HepG2 (cell line): ENCODE results near the gene SRRM2. TPM values are rescaled to one million over a fixed set of nuclear protein-coding genes. Genes with fewer than 3 reads are reported as not detected.
A peak's percentile ranks its signal among the peaks of the same experiment; 100 is the strongest.

ENCODE experiments used
- BORCS8-MEF2B ChIP-seq: sonication (generic); formaldehyde crosslinking; IDR thresholded peaks from 2 replicates; pipeline ENCODE4 v1.8.0; 2022; ENCODE audit warnings: mild to moderate bottlenecking, missing genetic modification reagents
- HHEX ChIP-seq: IDR thresholded peaks from 2 replicates; pipeline ENCODE4 v1.6.1; 2016; ENCODE audit warnings: control low read depth
- IKZF4 ChIP-seq: sonication (generic); formaldehyde crosslinking; IDR thresholded peaks from 2 replicates; pipeline ENCODE4 v1.5.1; 2020; ENCODE audit warnings: borderline replicate concordance, mild to moderate bottlenecking, low read depth, missing genetic modification reagents; ENCODE audit errors: not compliant biosample characterization
- MAFK ChIP-seq, 2 experiments: IDR thresholded peaks in 1 of 2; conservative IDR thresholded peaks in 1 of 2; 2 replicates each; pipeline ENCODE4 v1.6.1; 2011; ENCODE audit warnings: improper control_type of control experiment in 2 of 2, low read length in 2 of 2
- MIXL1 ChIP-seq: IDR thresholded peaks from 2 replicates; pipeline ENCODE4 v1.6.1; 2016
- NCOA2 ChIP-seq: sonication (generic); formaldehyde crosslinking; IDR thresholded peaks from 2 replicates; pipeline ENCODE4 v1.8.0; 2022; ENCODE audit warnings: inconsistent platforms
- NR2C2 ChIP-seq: sonication (generic); formaldehyde crosslinking; IDR thresholded peaks from 2 replicates; pipeline ENCODE4 v1.4.0; 2020; ENCODE audit warnings: missing genetic modification reagents, mild to moderate bottlenecking, moderate library complexity, borderline replicate concordance
- PITX1 ChIP-seq: sonication (generic); formaldehyde crosslinking; IDR thresholded peaks from 2 replicates; pipeline ENCODE4 v1.5.1; 2020; ENCODE audit warnings: mild to moderate bottlenecking, missing genetic modification reagents
- POLR2G ChIP-seq: fragments of 200-400 bp; formaldehyde crosslinking; IDR thresholded peaks from 2 replicates; pipeline ENCODE4 v1.6.1; 2018; ENCODE audit warnings: mild to moderate bottlenecking, low read depth, low read length, moderate library complexity
- SCMH1 ChIP-seq: sonication (generic); formaldehyde crosslinking; IDR thresholded peaks from 2 replicates; pipeline ENCODE4 v1.9.0; 2021; ENCODE audit warnings: missing genetic modification reagents, mild to moderate bottlenecking, borderline replicate concordance
- TBL1XR1 ChIP-seq: fragments of 150-350 bp; IDR thresholded peaks from 2 replicates; pipeline ENCODE4 v1.6.1; 2014; ENCODE audit warnings: borderline replicate concordance, low read length; ENCODE audit not compliant: partially characterized antibody
- THYN1 ChIP-seq: sonication (generic); formaldehyde crosslinking; IDR thresholded peaks from 2 replicates; pipeline ENCODE4 v1.8.1; 2023; ENCODE audit warnings: low read depth, mild to moderate bottlenecking, moderate library complexity, missing genetic modification reagents, borderline replicate concordance
- ZNF235 ChIP-seq: sonication (generic); formaldehyde crosslinking; IDR thresholded peaks from 2 replicates; pipeline ENCODE4 v1.8.1; 2023; ENCODE audit warnings: mild to moderate bottlenecking, missing genetic modification reagents, borderline replicate concordance
- ZNF431 ChIP-seq: sonication (generic); formaldehyde crosslinking; IDR thresholded peaks from 2 replicates; pipeline ENCODE4 v1.9.0; 2022; ENCODE audit warnings: missing genetic modification reagents, low read depth, mild to moderate bottlenecking, borderline replicate concordance
- ZNF432 ChIP-seq: sonication (generic); formaldehyde crosslinking; IDR thresholded peaks from 2 replicates; pipeline ENCODE4 v1.5.0; 2020; ENCODE audit warnings: missing genetic modification reagents, mild to moderate bottlenecking, borderline replicate concordance
- polyA plus RNA-seq, 8 experiments: library from polyadenylated mRNA; depleted of rRNA in 3 of 8; stranded (reverse) in 7 of 8; unstranded in 1 of 8; fragments of >200 nt; fragmentation: Illumina TruSeq in 4 of 8; extraction: Trizol in 4 of 8; gene quantifications; 2 replicates each; pipeline versions ENCODE4 v1.2.1 to v1.2.3, GENCODE V29; 2011 to 2016; ENCODE audit warnings: low read depth in 4 of 8, missing spikeins in 1 of 8, mixed read lengths in 1 of 8; ENCODE audit not compliant: insufficient read depth in 1 of 8
- total RNA-seq, 5 experiments: library from RNA; depleted of rRNA; stranded (reverse); fragments of >200 nt; fragmentation: Illumina TruSeq; extraction: Trizol; gene quantifications; 2 replicates each; pipeline ENCODE4 v1.2.3, GENCODE V29; 2016; ENCODE audit warnings: low read depth in 1 of 5
- TF ChIP-seq, protein P1 (sequence below): sonication (generic); formaldehyde crosslinking; IDR thresholded peaks from 2 replicates; pipeline ENCODE4 v1.4.0; 2020; ENCODE audit warnings: missing genetic modification reagents, borderline replicate concordance
- TF ChIP-seq, protein P2 (sequence below): sonication (generic); formaldehyde crosslinking; IDR thresholded peaks from 2 replicates; pipeline ENCODE4 v1.5.0; 2020; ENCODE audit warnings: mild to moderate bottlenecking, missing genetic modification reagents, borderline replicate concordance
- TF ChIP-seq, protein P3 (sequence below): sonication (generic); formaldehyde crosslinking; IDR thresholded peaks from 2 replicates; pipeline ENCODE4 v1.4.0; 2020; ENCODE audit warnings: missing genetic modification reagents, borderline replicate concordance
- TF ChIP-seq, protein P4 (sequence below): sonication (generic); formaldehyde crosslinking; IDR thresholded peaks from 2 replicates; pipeline ENCODE4 v1.4.0; 2020; ENCODE audit warnings: missing genetic modification reagents

Gene SRRM2
- total and polyA plus RNA-seq, 2 of the 13 experiments (the other 11 are each of a cell fraction or from before 2014, with no cell fraction given): 50.4 to 112 TPM

DNA sequence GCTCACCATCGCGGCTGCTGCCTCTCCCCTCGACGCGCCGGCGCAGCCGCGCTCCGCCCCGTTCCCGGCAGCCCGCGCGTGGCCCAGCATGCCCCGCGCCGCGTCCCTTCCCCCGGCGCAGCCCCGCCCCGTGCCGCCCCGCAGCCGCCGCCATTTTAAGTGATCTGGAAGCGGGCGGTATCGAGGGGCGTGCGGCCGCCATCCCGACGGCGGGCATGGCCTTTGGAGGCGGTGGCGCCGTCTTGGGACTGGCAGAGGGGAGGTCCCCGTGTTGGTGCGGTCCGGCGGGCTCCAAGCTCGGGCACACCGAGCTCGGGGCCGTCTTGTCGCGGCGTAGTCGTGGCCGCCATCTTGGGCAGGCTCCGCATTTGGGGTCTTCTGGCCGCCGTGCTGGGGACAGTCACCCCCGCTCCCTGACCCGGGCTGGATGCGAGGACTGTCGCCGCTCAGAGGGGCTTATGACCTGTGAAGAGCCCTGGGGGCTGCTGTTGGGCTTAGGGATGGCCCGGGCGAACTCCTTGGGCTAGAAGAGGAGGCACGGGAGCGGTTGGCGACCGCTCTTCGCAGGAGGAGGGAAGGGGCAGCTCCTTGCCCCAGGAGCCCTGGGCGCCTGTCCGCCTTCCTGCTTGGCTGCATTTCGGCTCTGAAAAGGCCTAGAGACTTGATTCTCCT, 24.9 kb downstream of the SRRM2 start, which contains the start of gene ELOB (continued):
- TF ChIP-seq BORCS8-MEF2B: peak; percentile 61
- peak; percentile 42; the same call in 1 of the 2 replicates for TF ChIP-seq PITX1
- no peak for TF ChIP-seq MIXL1
- TF ChIP-seq, protein P1, sequence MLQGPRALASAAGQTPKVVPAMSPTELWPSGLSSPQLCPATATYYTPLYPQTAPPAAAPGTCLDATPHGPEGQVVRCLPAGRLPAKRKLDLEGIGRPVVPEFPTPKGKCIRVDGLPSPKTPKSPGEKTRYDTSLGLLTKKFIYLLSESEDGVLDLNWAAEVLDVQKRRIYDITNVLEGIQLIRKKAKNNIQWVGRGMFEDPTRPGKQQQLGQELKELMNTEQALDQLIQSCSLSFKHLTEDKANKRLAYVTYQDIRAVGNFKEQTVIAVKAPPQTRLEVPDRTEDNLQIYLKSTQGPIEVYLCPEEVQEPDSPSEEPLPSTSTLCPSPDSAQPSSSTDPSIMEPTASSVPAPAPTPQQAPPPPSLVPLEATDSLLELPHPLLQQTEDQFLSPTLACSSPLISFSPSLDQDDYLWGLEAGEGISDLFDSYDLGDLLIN (CRISPR knock-in tag): no peak; the same call in 1 of the 2 replicates
- no peak for TF ChIP-seq ZNF432 (CRISPR knock-in tag)
- TF ChIP-seq, protein P2, sequence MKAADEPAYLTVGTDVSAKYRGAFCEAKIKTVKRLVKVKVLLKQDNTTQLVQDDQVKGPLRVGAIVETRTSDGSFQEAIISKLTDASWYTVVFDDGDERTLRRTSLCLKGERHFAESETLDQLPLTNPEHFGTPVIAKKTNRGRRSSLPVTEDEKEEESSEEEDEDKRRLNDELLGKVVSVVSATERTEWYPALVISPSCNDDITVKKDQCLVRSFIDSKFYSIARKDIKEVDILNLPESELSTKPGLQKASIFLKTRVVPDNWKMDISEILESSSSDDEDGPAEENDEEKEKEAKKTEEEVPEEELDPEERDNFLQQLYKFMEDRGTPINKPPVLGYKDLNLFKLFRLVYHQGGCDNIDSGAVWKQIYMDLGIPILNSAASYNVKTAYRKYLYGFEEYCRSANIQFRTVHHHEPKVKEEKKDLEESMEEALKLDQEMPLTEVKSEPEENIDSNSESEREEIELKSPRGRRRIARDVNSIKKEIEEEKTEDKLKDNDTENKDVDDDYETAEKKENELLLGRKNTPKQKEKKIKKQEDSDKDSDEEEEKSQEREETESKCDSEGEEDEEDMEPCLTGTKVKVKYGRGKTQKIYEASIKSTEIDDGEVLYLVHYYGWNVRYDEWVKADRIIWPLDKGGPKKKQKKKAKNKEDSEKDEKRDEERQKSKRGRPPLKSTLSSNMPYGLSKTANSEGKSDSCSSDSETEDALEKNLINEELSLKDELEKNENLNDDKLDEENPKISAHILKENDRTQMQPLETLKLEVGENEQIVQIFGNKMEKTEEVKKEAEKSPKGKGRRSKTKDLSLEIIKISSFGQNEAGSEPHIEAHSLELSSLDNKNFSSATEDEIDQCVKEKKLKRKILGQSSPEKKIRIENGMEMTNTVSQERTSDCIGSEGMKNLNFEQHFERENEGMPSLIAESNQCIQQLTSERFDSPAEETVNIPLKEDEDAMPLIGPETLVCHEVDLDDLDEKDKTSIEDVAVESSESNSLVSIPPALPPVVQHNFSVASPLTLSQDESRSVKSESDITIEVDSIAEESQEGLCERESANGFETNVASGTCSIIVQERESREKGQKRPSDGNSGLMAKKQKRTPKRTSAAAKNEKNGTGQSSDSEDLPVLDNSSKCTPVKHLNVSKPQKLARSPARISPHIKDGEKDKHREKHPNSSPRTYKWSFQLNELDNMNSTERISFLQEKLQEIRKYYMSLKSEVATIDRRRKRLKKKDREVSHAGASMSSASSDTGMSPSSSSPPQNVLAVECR (CRISPR knock-in tag): peak; percentile 63
- no peak for TF ChIP-seq NCOA2 (CRISPR knock-in tag)
- TF ChIP-seq SCMH1 (CRISPR knock-in tag): no peak
- no peak for TF ChIP-seq THYN1 (CRISPR knock-in tag)
- TF ChIP-seq ZNF235 (CRISPR knock-in tag): no peak
- TF ChIP-seq, protein P3, sequence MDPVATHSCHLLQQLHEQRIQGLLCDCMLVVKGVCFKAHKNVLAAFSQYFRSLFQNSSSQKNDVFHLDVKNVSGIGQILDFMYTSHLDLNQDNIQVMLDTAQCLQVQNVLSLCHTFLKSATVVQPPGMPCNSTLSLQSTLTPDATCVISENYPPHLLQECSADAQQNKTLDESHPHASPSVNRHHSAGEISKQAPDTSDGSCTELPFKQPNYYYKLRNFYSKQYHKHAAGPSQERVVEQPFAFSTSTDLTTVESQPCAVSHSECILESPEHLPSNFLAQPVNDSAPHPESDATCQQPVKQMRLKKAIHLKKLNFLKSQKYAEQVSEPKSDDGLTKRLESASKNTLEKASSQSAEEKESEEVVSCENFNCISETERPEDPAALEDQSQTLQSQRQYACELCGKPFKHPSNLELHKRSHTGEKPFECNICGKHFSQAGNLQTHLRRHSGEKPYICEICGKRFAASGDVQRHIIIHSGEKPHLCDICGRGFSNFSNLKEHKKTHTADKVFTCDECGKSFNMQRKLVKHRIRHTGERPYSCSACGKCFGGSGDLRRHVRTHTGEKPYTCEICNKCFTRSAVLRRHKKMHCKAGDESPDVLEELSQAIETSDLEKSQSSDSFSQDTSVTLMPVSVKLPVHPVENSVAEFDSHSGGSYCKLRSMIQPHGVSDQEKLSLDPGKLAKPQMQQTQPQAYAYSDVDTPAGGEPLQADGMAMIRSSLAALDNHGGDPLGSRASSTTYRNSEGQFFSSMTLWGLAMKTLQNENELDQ (CRISPR knock-in tag): no peak
- TF ChIP-seq ZNF431 (CRISPR knock-in tag): no peak
- TF ChIP-seq IKZF4 (CRISPR knock-in tag): peak; percentile 64
- no peak for TF ChIP-seq MAFK (conservative IDR thresholded peaks at IDR 0.05 in 1 of 2, IDR thresholded peaks at IDR 0.05 in 1 of 2; ENCODE audit: low read length in 2 of 2)
- TF ChIP-seq, protein P4, sequence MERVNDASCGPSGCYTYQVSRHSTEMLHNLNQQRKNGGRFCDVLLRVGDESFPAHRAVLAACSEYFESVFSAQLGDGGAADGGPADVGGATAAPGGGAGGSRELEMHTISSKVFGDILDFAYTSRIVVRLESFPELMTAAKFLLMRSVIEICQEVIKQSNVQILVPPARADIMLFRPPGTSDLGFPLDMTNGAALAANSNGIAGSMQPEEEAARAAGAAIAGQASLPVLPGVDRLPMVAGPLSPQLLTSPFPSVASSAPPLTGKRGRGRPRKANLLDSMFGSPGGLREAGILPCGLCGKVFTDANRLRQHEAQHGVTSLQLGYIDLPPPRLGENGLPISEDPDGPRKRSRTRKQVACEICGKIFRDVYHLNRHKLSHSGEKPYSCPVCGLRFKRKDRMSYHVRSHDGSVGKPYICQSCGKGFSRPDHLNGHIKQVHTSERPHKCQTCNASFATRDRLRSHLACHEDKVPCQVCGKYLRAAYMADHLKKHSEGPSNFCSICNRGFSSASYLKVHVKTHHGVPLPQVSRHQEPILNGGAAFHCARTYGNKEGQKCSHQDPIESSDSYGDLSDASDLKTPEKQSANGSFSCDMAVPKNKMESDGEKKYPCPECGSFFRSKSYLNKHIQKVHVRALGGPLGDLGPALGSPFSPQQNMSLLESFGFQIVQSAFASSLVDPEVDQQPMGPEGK (CRISPR knock-in tag): no peak; the same call in 1 of the 2 replicates
- no peak for TF ChIP-seq TBL1XR1
- TF ChIP-seq NR2C2 (CRISPR knock-in tag): peak; percentile 66
- peak; percentile 66; the same call in 1 of the 2 replicates for TF ChIP-seq POLR2G
- TF ChIP-seq HHEX (CRISPR knock-in tag): no peak
